MM.1S (cell line): ENCODE measurements around the gene CYP19A1.

Source experiments
- EZH2 ChIP-seq: fragments of 300-600 bp; sonication (generic); optimal IDR thresholded peaks from 2 replicates; pipeline ENCODE3; 2017; ENCODE audit warnings: low read depth, mild to moderate bottlenecking, antibody characterized with exemption, low read length, mixed read lengths
- EZH2phosphoT487 ChIP-seq: fragments of 300-600 bp; sonication (generic); IDR thresholded peaks from 2 replicates; pipeline ENCODE4 v1.6.1; 2018; ENCODE audit warnings: antibody characterized with exemption, low read length
- TF ChIP-seq, protein P1 (sequence below): fragments of 300-600 bp; sonication (generic); IDR thresholded peaks from 2 replicates; pipeline ENCODE4 v1.5.1; 2016; ENCODE audit warnings: antibody characterized with exemption, low read length, mixed read lengths

DNA sequence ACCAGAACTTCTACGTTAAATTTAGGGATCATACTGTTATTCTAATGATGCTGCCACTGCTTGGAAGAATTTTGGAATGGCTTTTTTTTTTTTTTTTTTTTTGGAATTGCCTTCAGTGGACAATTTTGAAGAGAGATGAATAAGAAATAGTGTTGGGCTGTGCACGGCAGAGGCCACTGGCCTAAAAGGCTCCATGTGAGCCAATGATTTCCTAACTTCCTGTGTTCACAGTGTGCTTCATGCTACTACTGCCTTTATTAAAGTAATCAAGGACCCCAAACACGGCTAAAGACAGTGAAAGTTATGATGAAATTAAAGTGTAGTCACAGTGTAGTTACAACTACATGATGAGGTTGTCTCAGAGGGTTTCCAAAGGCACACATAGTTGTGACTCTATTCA lies 142.9 kb downstream of the CYP19A1 start:
- TF ChIP-seq, protein P1, sequence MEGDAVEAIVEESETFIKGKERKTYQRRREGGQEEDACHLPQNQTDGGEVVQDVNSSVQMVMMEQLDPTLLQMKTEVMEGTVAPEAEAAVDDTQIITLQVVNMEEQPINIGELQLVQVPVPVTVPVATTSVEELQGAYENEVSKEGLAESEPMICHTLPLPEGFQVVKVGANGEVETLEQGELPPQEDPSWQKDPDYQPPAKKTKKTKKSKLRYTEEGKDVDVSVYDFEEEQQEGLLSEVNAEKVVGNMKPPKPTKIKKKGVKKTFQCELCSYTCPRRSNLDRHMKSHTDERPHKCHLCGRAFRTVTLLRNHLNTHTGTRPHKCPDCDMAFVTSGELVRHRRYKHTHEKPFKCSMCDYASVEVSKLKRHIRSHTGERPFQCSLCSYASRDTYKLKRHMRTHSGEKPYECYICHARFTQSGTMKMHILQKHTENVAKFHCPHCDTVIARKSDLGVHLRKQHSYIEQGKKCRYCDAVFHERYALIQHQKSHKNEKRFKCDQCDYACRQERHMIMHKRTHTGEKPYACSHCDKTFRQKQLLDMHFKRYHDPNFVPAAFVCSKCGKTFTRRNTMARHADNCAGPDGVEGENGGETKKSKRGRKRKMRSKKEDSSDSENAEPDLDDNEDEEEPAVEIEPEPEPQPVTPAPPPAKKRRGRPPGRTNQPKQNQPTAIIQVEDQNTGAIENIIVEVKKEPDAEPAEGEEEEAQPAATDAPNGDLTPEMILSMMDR, result no peak
- TF ChIP-seq EZH2 (no peak), EZH2phosphoT487 (no peak)
